Activated CD4-positive, alpha-beta T cell treated with anti-CD3 and anti-CD28 coated beads, Interleukin-2, amount 10 ng/mL, durations not matched to agents 7 days and 5 days (primary cell): Measurements from ENCODE around the gene GALR1. TPM values are rescaled to one million over a fixed set of nuclear protein-coding genes. Genes with fewer than 3 reads are reported as not detected.

ENCODE experiments used
- CTCF ChIA-PET: fragments of 350-600 bp; sonication (Branson Sonifier 250); formaldehyde crosslinking; loops from one replicate; lab custom pipeline; 2021; ENCODE audit warnings: antibody characterized with exemption; lab: Charles Lee
- POLR2A ChIA-PET: fragments of 350-600 bp; sonication (Branson Sonifier 250); formaldehyde crosslinking; loops from one replicate; lab custom pipeline; 2021; ENCODE audit warnings: antibody characterized with exemption; lab: Charles Lee
- DNase-seq: peaks from one replicate; pipeline ENCODE4 v3.0.0-alpha.2; 2020
- H3K27ac Mint-ChIP-seq: one replicate; pipeline ENCODE4 v1.8.0; 2021; ENCODE audit warnings: mild to moderate bottlenecking, moderate library complexity, mixed read lengths
- H3K27me3 Mint-ChIP-seq: one replicate; pipeline ENCODE4 v1.8.0; 2021; ENCODE audit warnings: mixed read lengths
- H3K36me3 Mint-ChIP-seq: one replicate; pipeline ENCODE4 v1.8.0; 2021; ENCODE audit warnings: low read depth, mixed read lengths
- H3K4me1 Mint-ChIP-seq: one replicate; pipeline ENCODE4 v1.8.0; 2021; ENCODE audit warnings: mixed read lengths
- H3K4me3 Mint-ChIP-seq: one replicate; pipeline ENCODE4 v1.8.0; 2021; ENCODE audit warnings: mild to moderate bottlenecking, moderate library complexity, mixed read lengths
- H3K9me3 Mint-ChIP-seq: one replicate; pipeline ENCODE4 v1.8.0; 2021; ENCODE audit warnings: mixed read lengths
- total RNA-seq, 2 experiments: library from RNA; stranded (reverse); gene quantifications; one replicate each; pipeline ENCODE4 v1.2.3, GENCODE V29; 2021

GALR1 gene
- total RNA-seq, 2 experiments from 2014 or later: not detected

DNA sequence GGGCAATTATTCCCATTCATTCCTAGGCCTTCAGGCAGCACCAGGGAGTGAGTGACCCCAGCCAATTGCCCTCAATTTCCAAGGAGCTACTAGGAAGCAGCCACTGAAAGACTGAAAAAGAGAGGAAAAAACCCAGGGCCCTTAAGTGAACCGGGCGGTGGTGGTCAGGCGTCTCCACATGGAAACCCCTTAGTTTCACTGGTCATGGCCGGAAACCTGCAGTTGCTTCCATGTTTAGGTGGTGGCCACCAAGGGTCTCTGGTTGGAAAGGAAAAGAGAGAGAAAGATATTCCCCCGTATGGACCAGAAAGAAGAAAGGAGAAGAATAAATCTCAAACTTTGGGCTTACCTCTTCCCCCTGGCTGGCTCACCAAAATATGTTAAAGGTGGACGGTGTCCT is 64.9 kb downstream of the GALR1 start:
- H3K9me3 Mint-ChIP-seq: no peaks in the 10 kb centered on the region
- no peaks in the 10 kb centered on the region for H3K36me3 Mint-ChIP-seq
- ChIA-PET CTCF (no interaction called here), POLR2A (no interaction called here)
- H3K27ac Mint-ChIP-seq: no peak overlapping the region
- no peaks in the 10 kb centered on the region for H3K4me1 Mint-ChIP-seq
- H3K27me3 Mint-ChIP-seq: peaks cover 4% of the 10 kb centered on the region
- no peak for DNase-seq
- H3K4me3 Mint-ChIP-seq: no peak overlapping the region

DNA sequence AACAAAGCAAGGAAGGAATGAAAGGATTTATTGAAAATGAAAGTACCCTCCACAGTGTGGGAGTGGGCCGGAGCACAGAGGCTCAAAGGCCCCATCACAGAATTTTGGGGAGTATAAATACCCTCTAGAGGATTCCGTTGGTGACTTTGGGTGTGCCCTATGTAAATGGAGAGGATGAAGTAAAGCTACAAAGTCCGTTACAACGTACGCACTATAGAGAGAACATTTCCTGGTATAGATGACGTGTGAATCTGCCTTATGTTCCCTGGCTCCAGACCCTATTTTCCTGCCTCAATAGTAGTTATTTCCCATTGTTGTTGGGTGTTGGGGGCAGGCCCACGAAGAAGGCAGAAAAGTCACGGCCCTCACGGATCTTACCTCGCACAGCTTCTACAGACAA is 65.3 kb downstream of the GALR1 start:
- no peak for DNase-seq
- ChIA-PET CTCF (no interaction called here), POLR2A (no interaction called here)
- Mint-ChIP-seq H3K9me3 (no peaks in the 10 kb centered on the region), H3K27ac (no peak overlapping the region), H3K4me1 (no peaks in the 10 kb centered on the region), H3K27me3 (peaks cover 8% of the 10 kb centered on the region), H3K4me3 (no peak overlapping the region), H3K36me3 (no peaks in the 10 kb centered on the region)

DNA sequence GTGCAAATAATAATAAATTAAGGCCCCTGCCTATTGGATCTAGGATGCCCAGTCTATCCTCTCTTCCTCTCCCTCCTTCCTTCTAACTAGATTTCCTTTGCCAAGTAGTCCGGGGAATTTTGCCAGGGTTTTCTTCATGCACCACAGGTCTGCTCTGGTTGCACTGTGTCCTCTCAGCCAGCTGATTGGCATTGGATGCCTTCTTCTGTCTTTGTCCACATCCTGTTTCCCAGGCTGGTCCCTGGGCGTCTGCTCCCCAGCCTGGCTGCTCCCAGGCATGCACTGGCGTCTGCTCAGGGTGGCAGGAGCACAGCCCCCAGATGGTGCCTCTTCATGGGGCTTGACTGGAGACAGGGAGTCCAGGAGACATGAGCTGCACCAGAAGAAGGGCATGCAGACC is 66.4 kb downstream of the GALR1 start:
- Mint-ChIP-seq H3K9me3 (no peaks in the 10 kb centered on the region), H3K4me1 (no peaks in the 10 kb centered on the region), H3K27ac (no peak overlapping the region), H3K27me3 (peaks cover 14% of the 10 kb centered on the region), H3K36me3 (no peaks in the 10 kb centered on the region), H3K4me3 (no peak overlapping the region)
- no peak for DNase-seq
- ChIA-PET CTCF (no interaction called here), POLR2A (no interaction called here)

DNA sequence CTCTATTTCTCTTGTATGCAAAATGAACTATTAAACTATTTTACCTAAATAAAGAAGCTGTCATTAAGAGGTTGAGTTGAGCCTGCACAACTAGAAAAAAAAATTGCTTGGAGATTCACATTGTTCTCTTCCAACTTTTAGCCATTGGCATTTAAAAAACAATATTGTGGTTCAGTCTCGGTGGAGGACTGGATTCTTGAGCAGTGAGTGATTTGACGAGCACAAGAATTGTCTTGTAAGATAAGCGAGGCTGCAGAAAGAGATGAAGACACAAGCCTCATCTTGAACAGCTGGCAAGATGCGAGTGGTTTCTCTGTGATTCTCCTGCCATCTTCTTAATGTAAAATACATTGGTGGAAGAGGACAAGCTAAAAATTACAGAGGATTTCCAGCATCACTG is 67.0 kb downstream of the GALR1 start:
- ChIA-PET CTCF (no interaction called here), POLR2A (no interaction called here)
- DNase-seq: no peak
- Mint-ChIP-seq H3K36me3 (no peaks in the 10 kb centered on the region), H3K27ac (no peak overlapping the region), H3K4me1 (no peaks in the 10 kb centered on the region), H3K27me3 (peaks cover 15% of the 10 kb centered on the region), H3K9me3 (no peaks in the 10 kb centered on the region), H3K4me3 (no peak overlapping the region)

DNA sequence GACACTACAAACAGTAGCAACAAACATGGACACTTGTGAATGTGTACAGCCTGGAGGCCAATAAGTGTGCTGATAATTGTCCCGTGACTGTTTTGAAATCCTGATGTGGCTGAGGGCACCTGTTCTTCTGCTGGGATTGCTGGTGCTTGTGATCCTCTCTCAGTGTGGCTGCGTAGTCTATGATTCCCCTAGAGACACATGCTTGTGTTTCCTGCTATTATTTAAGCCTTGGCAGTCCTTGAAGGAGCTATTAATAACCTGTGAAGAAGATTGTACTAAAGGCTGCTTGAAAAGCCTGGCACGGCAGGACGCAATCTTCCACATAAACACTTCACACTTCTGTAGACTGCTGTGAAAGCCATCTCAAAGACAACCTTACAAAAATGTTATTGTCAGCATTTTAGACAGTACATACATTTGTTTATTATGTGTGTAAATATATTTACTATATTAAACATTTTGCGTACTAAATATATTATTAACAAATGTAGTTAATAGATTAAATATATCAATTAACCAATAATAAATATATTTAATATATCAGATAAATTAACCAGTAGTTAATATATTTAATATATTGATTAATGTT is 71.4 kb downstream of the GALR1 start:
- Mint-ChIP-seq H3K4me3 (no peak overlapping the region), H3K9me3 (no peaks in the 10 kb centered on the region)
- no peak for DNase-seq

DNA sequence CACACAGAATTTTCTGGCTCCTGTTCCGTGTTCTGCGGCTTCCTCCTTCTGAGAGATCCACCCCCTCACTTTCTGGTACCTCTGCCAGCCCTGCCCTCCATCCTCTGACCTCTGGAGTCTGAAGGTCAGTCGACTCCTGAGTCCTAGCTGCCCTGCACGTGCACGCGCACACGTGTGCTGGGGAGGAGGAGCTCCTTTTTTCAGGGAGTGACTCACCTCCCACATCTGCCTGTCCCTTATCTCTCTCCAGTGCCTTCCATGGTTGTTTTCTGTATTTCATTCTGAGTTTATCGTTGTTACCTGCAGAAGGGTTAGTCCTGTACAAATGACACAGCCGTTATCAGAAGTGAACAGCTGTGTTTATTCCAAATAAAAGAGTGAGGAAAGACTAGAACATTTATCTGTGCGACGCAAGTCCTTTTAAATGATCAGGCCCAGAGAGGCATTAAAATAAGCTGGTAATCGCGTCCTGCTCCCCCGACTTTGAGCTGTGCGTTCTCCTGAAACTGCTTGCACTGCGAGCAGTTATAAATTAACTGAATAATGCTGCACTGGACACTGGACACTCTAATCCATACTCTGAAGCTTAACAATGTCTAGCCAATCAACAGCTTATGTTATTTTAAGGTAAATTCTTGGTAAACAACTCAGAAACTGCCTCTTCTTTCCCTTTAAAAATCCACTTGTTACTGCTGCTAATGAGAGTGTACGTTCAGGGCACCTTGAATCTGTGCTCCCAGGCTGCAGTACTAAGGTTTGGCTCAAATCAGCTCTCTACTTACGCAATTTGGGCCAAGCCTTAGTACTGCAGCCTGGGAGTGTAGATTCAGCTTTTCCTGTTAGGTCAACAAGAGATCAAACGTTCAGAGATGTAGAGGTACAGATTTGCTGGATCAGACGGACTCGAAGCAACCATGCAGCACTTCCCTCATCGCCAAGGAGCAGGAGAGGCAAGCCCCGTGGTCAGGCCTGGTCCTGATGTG is 72.5 kb downstream of the GALR1 start:
- CTCF ChIA-PET: no interaction called here
- no peaks in the 10 kb centered on the region for H3K9me3 Mint-ChIP-seq
- no peak for DNase-seq

More for the DNA sequence above, 71.4 kb downstream of the GALR1 start:
- H3K36me3 Mint-ChIP-seq: no peaks in the 10 kb centered on the region
- H3K27me3 Mint-ChIP-seq: peaks cover 16% of the 10 kb centered on the region
- CTCF ChIA-PET: no interaction called here
- H3K27ac Mint-ChIP-seq: no peak overlapping the region
- POLR2A ChIA-PET: no interaction called here
- no peaks in the 10 kb centered on the region for H3K4me1 Mint-ChIP-seq

DNA sequence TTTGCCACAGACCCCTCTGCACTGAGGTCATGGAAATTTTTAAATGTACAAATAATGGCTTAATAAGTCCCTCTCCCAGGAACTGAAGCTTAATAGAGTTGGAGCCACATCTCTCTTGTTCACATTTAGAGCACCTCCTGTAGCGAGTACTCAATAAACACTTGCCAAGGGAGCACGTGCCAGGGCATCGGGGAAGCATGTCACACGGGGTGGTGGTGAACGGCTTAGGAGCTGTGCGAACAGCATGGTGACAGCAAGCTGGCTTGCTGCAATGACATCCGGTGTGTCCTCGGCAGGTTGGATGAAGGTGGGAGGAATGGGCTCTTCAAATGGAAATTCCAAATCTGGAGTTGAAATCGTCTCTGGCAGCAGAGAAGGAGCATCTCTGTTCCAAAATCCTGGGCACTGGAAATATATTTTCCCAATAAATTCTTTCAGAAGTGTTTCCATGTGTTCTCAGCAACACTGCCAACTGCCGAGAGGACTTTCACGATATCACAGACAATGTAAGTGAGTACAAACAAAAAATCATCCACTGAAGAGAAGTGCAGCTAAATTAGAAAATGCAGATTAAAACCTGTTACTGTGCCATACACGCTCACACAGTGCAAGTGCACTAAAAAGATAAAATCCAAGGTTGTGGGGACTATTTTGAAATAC is 74.1 kb downstream of the GALR1 start:
- POLR2A ChIA-PET: no interaction called here
- H3K4me3 Mint-ChIP-seq: no peak overlapping the region
- no peak overlapping the region for H3K27ac Mint-ChIP-seq
- no peak for DNase-seq
- peaks cover 17% of the 10 kb centered on the region for H3K27me3 Mint-ChIP-seq
- H3K36me3 Mint-ChIP-seq: no peaks in the 10 kb centered on the region
- no peaks in the 10 kb centered on the region for H3K9me3 Mint-ChIP-seq
- CTCF ChIA-PET: no interaction called here
- H3K4me1 Mint-ChIP-seq: no peaks in the 10 kb centered on the region

More for the DNA sequence above, 72.5 kb downstream of the GALR1 start:
- Mint-ChIP-seq H3K4me3 (no peak overlapping the region), H3K36me3 (no peaks in the 10 kb centered on the region), H3K4me1 (no peaks in the 10 kb centered on the region), H3K27me3 (peaks cover 17% of the 10 kb centered on the region), H3K27ac (no peak overlapping the region)
- POLR2A ChIA-PET: no interaction called here

Other genes starting within 250 kb of the GALR1 start
- 100 to 1,000 TPM; 111 to 133 TPM for gene MBP, start 117.1 kb upstream of the GALR1 start, total RNA-seq